H1 (cell line): ENCODE data around the gene LRRC27. TPM values are rescaled to one million over a fixed set of nuclear protein-coding genes. Genes with fewer than 3 reads are reported as not detected.

Source experiments
- CBX5 ChIP-seq: fragments of 300-800, 300-1000 bp; sonication (generic); IDR thresholded peaks from 2 replicates; pipeline ENCODE4 v1.7.1; 2016; ENCODE audit warnings: antibody characterized with exemption, low read length, low read depth
- EP300 ChIP-seq, 2 experiments: IDR thresholded peaks; 1 replicate in 1 of 2; 2 replicates in 1 of 2; pipeline ENCODE4 v1.6.1; 2011 to 2012; ENCODE audit warnings: low read depth in 2 of 2, low read length in 2 of 2, mild to moderate bottlenecking in 2 of 2, borderline replicate concordance in 1 of 2, inconsistent platforms in 1 of 2, moderate library complexity in 1 of 2
- RAD21 ChIP-seq, 2 experiments: IDR thresholded peaks in 1 of 2; conservative IDR thresholded peaks in 1 of 2; 2 replicates each; pipeline ENCODE4 v1.6.1; 2011; ENCODE audit warnings: low read depth in 2 of 2, low read length in 2 of 2, improper control_type of control experiment in 1 of 2, inconsistent platforms in 1 of 2, mild to moderate bottlenecking in 1 of 2, moderate library complexity in 1 of 2
- SAP30 ChIP-seq: fragments of 300-600 bp; sonication (generic); IDR thresholded peaks from 2 replicates; pipeline ENCODE4 v1.7.1; 2012; ENCODE audit warnings: low read length, moderate library complexity, mild to moderate bottlenecking, inconsistent platforms; ENCODE audit not compliant: insufficient read depth, insufficient replicate concordance
- polyA plus RNA-seq, 7 experiments: library from polyadenylated mRNA; depleted of rRNA in 3 of 7; stranded (reverse) in 5 of 7; unstranded in 2 of 7; fragments of >200 nt in 5 of 7; fragments of 200-250 nt in 2 of 7; gene quantifications; 1 replicate in 5 of 7; 2 replicates in 1 of 7; 4 replicates in 1 of 7; pipeline versions ENCODE4 v1.2.1 to v1.2.3, GENCODE V29; 2011 to 2013; ENCODE audit warnings: missing spikeins in 2 of 7, mixed read lengths in 2 of 7
- total RNA-seq: library from RNA; stranded (reverse); fragmentation: NEBNext Ultra II Directional; extraction: Animal tissue kit (Norgen Biotek cat#: 25700); gene quantifications from 2 replicates; pipeline ENCODE4 v1.2.1, GENCODE V29; 2021

LRRC27 gene
- total and polyA plus RNA-seq, 2 of the 8 experiments (the other 6 are each of a cell fraction or from before 2014, with no cell fraction given) = 1.2 to 3.8 TPM

GRCh38 chr10:132331601-132332432 lies at the start of gene LRRC27 (continued):
- TF ChIP-seq EP300 (IDR thresholded peaks at IDR 0.05; ENCODE audit: borderline replicate concordance in 1 of 2, low read depth in 2 of 2, low read length in 2 of 2) (no peak), SAP30 (no peak), RAD21 (IDR thresholded peaks at IDR 0.05 in 1 of 2, conservative IDR thresholded peaks at IDR 0.05 in 1 of 2; ENCODE audit: low read depth in 2 of 2, low read length in 2 of 2) (no peak), CBX5 (no peak)
